GM12878 (cell line): ENCODE data around the gene LMX1B.

Experiments
- EP300 ChIP-seq, 2 experiments: fragments of 150-350 bp in 1 of 2; IDR thresholded peaks; 2 replicates each; pipeline ENCODE4 v1.6.1; 2011 to 2012; ENCODE audit warnings: low read depth in 2 of 2, low read length in 2 of 2, borderline replicate concordance in 1 of 2, improper control_type of control experiment in 1 of 2, inconsistent platforms in 1 of 2; ENCODE audit not compliant: control insufficient read depth in 1 of 2
- FOS ChIP-seq: IDR thresholded peaks from 3 replicates; pipeline ENCODE4 v1.6.1; 2011; ENCODE audit warnings: borderline replicate concordance; ENCODE audit not compliant: insufficient read length; ENCODE audit errors: extremely low read depth
- IKZF2 ChIP-seq, 2 experiments: fragments of 450-650 bp; IDR thresholded peaks; 2 replicates each; pipeline ENCODE4 v1.6.1; 2017; ENCODE audit warnings: mild to moderate bottlenecking in 2 of 2, moderate library complexity in 2 of 2

- no peak for TF ChIP-seq EP300 (IDR thresholded peaks at IDR 0.05; ENCODE audit: borderline replicate concordance in 1 of 2, control insufficient read depth in 1 of 2, low read depth in 2 of 2, low read length in 2 of 2)
- TF ChIP-seq IKZF2 (IDR thresholded peaks at IDR 0.05), result no peak
- no peak for TF ChIP-seq FOS
Measured at GRCh38 chr9:126614088-126614454, 343 bp downstream of the LMX1B start.
